Muscle layer of duodenum (tissue), 2 donors: ENCODE data around the gene SLC2A4.
"Not testable (repeated sequence)": the region's sequence is repeated elsewhere in the genome, so short reads cannot be mapped to it uniquely, and the experiment has no call there.

Experiments used
- H3K27ac ChIP-seq: one replicate; pipeline ENCODE4 v1.7.0; 2013; ENCODE audit warnings: mild to moderate bottlenecking, low read length
- H3K27me3 ChIP-seq: one replicate; pipeline ENCODE4 v1.7.0; 2013; ENCODE audit warnings: low read depth, mild to moderate bottlenecking, control low read depth, low read length
- H3K36me3 ChIP-seq, 2 donors: one replicate each; pipeline ENCODE4 v1.7.0; 2013; ENCODE audit warnings: low read length in 2 of 2, control low read depth in 1 of 2, mild to moderate bottlenecking in 1 of 2; ENCODE audit not compliant: insufficient read depth in 2 of 2, control insufficient read depth in 1 of 2
- H3K4me1 ChIP-seq, 2 donors: one replicate each; pipeline ENCODE4 v1.7.0; 2013; ENCODE audit warnings: low read length in 2 of 2, mild to moderate bottlenecking in 2 of 2, control low read depth in 1 of 2, moderate library complexity in 1 of 2; ENCODE audit not compliant: insufficient read depth in 2 of 2, control insufficient read depth in 1 of 2
- H3K4me3 ChIP-seq, 2 donors: one replicate each; pipeline ENCODE4 v1.7.0; 2013; ENCODE audit warnings: low read length in 2 of 2, low read depth in 1 of 2, mild to moderate bottlenecking in 1 of 2
- H3K9me3 ChIP-seq, 2 donors: one replicate each; pipeline ENCODE4 v1.7.0; 2013; ENCODE audit warnings: low read length in 2 of 2, control low read depth in 1 of 2, mild to moderate bottlenecking in 1 of 2; ENCODE audit not compliant: control insufficient read depth in 1 of 2
- donor health status: healthy.

The SLC2A4 gene

GRCh38 chr17:7239091-7240027, 42.2 kb upstream of the SLC2A4 start, which contains the start of gene PHF23:
TSS of gene PHF23 (minus strand) at chr17:7239457. CDS start at chr17:7239279, 178 bp downstream.
- H3K4me3 ChIP-seq = peak within 1 kb of the TSS; percentile 96 to 99
- peaks cover 32 to 48% of the 10 kb centered on the region in 2 donors for H3K36me3 ChIP-seq
- peaks cover 34 to 50% of the 10 kb centered on the region in 2 donors for H3K4me1 ChIP-seq
- H3K9me3 ChIP-seq = no peaks in the 10 kb centered on the region
- H3K27me3 ChIP-seq = no peaks in the 10 kb centered on the region
- peak within 1 kb of the TSS; percentile 100 for H3K27ac ChIP-seq

DNA sequence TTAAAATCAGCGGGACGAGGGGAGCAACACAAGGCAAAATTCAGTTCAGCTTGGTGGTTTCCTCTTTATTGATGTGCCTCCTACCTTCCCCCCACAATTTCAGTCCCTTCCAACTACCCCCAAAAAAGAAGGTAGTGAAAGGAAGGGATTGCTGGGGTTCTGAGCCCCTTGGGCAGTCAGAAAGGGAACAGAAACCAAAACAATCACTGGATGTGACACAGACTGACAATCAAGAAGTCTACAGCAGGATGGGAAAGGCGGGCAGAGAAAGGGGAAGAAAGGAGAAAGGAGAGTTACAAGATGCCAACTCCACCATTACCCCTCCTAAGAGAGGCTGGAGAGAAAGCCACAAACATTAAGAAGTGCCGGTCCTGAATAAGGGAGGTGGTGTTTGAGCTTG, 41.1 kb upstream of the SLC2A4 start:
- Histone ChIP-seq H3K9me3 (no peaks in the 10 kb centered on the region), H3K27ac (peak overlapping the region; percentile 100), H3K4me1 (peaks cover 28 to 41% of the 10 kb centered on the region in 2 donors), H3K27me3 (no peaks in the 10 kb centered on the region), H3K36me3 (peaks cover 29 to 45% of the 10 kb centered on the region in 2 donors), H3K4me3 (peak overlapping the region; percentile 96 to 99)

GRCh38 chr17:7241090-7241733, 40.3 kb upstream of the SLC2A4 start:
- Histone ChIP-seq H3K36me3 (peaks cover 27 to 43% of the 10 kb centered on the region in 2 donors), H3K4me3 (peak overlapping the region; percentile 96 to 99), H3K4me1 (peaks cover 27 to 35% of the 10 kb centered on the region in 2 donors)

GRCh38 chr17:7241783-7242716, 39.5 kb upstream of the SLC2A4 start, which contains the start of gene GABARAP:
TSS of gene GABARAP (minus strand) at chr17:7242449. CDS start at chr17:7242330, 119 bp downstream.
- peaks cover 28 to 43% of the 10 kb centered on the region in 2 donors for H3K36me3 ChIP-seq
- peak within 1 kb of the TSS; percentile 96 to 99 for H3K4me3 ChIP-seq
- no peaks in the 10 kb centered on the region for H3K27me3 ChIP-seq
- peak within 1 kb of the TSS; percentile 100 for H3K27ac ChIP-seq
- H3K9me3 ChIP-seq = no peaks in the 10 kb centered on the region
- peaks cover 26 to 31% of the 10 kb centered on the region in 2 donors for H3K4me1 ChIP-seq

More at GRCh38 chr17:7241090-7241733, 40.3 kb upstream of the SLC2A4 start:
- H3K27ac ChIP-seq = peak overlapping the region; percentile 100
- H3K9me3 ChIP-seq = no peaks in the 10 kb centered on the region
- no peaks in the 10 kb centered on the region for H3K27me3 ChIP-seq

GRCh38 chr17:7242717-7243452, 38.6 kb upstream of the SLC2A4 start:
- Histone ChIP-seq H3K4me3 (peak overlapping the region; percentile 96 to 99), H3K27ac (peak overlapping the region; percentile 100), H3K4me1 (peaks cover 21 to 25% of the 10 kb centered on the region in 2 donors), H3K27me3 (no peaks in the 10 kb centered on the region), H3K9me3 (no peaks in the 10 kb centered on the region), H3K36me3 (peaks cover 27 to 42% of the 10 kb centered on the region in 2 donors)

DNA sequence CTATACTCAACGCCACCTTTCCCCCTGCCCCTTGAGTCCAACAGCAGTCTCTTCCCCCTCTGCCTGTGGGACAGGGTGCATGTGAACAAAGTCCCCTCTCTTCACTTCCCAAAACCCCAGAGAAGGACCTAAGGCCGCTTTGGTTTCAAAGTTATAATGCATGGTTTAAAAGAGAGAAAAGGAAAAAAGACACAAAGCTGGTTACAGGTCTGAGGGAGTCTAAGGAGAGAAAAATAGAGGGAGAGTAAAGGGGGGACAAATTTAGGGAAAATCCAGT, 38.1 kb upstream of the SLC2A4 start:
- Histone ChIP-seq H3K27ac (peak overlapping the region; percentile 100), H3K36me3 (peaks cover 27 to 42% of the 10 kb centered on the region in 2 donors), H3K9me3 (no peaks in the 10 kb centered on the region), H3K4me3 (peak overlapping the region; percentile 96 to 99), H3K27me3 (no peaks in the 10 kb centered on the region), H3K4me1 (peaks cover 21 to 25% of the 10 kb centered on the region in 2 donors)

DNA sequence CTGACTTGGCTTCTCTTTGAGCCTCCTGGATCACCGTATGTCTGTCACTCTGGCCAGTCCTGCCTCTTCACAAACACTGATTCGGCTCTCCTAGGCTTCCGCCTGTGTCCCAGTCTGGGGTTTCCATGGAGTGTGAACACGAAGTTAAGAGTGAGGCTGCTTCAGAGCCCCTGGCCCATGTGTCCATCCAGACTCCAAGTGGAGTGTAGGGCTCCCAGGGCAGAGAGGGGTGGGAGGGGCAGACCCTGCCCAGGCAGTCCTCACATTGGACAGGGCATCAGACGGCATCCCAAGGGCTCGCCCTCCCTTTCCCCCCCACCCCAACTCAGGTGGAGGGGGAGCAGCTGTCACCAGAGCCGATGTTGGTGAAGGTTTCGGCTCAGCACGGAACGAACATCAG, 37.7 kb upstream of the SLC2A4 start:
- H3K9me3 ChIP-seq, H3K27me3 ChIP-seq, H3K4me3 ChIP-seq: not testable (repeated sequence)
- peaks cover 21 to 29% of the 10 kb centered on the region in 2 donors for H3K4me1 ChIP-seq
- H3K27ac ChIP-seq = peak overlapping the region; percentile 100
- peaks cover 27 to 42% of the 10 kb centered on the region in 2 donors for H3K36me3 ChIP-seq

DNA sequence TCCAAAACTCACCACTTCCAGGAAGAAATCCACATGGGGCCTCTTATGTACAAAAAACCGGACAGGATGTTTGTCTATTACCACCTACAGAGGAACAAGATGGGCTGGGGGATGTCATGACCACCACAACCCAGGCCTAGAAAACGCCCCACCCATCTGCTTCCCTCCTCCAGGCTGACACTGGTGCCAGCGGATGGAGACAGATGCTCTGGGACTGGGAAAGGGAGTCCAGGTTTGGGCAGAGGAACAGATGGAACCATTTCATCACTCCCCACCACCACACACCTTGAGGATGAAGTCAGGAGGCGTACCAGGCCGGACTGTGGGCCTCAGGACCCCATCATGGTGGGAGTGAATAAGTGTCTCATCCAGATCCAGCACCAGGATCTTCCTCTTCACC, 34.7 kb upstream of the SLC2A4 start:
- Histone ChIP-seq H3K27ac (no peak overlapping the region), H3K36me3 (peaks cover 22 to 24% of the 10 kb centered on the region in 2 donors), H3K9me3 (no peaks in the 10 kb centered on the region), H3K4me3 (no peak overlapping the region), H3K4me1 (peaks cover 19 to 32% of the 10 kb centered on the region in 2 donors), H3K27me3 (no peaks in the 10 kb centered on the region)

DNA sequence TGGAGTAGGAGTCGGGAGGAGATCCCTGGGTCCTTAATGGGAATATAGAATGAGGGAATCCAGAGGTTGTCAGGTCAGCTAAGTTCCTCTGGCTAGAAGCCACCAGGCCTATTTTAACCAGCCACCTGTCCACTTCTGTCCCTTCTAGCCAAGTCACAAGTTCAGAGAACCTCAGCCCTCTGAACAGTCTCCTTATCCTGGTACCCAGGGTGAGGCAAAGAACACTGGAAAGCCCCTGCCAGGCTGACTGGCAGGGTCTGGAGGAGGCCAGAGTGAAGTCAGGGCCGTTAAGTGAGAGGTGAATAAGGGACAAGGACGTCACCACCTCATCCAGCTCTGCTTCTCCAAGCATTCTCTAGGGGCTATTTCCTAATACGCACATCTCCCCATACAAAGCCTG, 32.7 kb upstream of the SLC2A4 start:
- no peak overlapping the region for H3K27ac ChIP-seq

DNA sequence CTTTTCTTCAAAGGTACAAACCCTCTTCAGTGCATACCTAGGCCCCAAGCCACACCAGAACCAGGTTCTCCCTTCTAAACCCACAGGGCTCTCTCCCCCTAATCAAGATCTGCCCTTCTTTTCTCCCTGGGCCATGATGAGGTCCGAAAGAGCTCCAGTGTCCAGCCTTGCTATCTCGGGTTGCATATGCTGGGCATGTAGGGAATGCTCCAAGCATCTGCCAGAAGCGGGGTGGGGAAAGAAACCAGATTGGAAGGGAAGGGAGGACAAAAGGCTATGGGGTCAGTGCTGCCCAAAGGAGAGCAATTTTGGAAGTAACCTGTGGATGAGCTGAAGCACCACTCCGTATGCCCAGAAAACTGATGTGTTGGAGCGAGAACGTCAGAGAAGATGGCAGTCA, 32.3 kb upstream of the SLC2A4 start:
- H3K27ac ChIP-seq = no peak overlapping the region
- H3K36me3 ChIP-seq = peaks cover 19 to 21% of the 10 kb centered on the region in 2 donors
- no peaks in the 10 kb centered on the region for H3K9me3 ChIP-seq
- no peaks in the 10 kb centered on the region for H3K27me3 ChIP-seq
- H3K4me3 ChIP-seq = no peak overlapping the region
- peaks cover 20 to 37% of the 10 kb centered on the region in 2 donors for H3K4me1 ChIP-seq

More for the DNA sequence above, 32.7 kb upstream of the SLC2A4 start:
- no peaks in the 10 kb centered on the region for H3K27me3 ChIP-seq
- H3K9me3 ChIP-seq = no peaks in the 10 kb centered on the region
- H3K4me1 ChIP-seq = peaks cover 20 to 37% of the 10 kb centered on the region in 2 donors
- peaks cover 19 to 21% of the 10 kb centered on the region in 2 donors for H3K36me3 ChIP-seq
- no peak overlapping the region for H3K4me3 ChIP-seq
